ENCODE results near the gene SHROOM3. TPM values are rescaled to one million over a fixed set of nuclear protein-coding genes. Genes with fewer than 3 reads are reported as not detected.

SHROOM3 gene
- total RNA-seq, 1 donor from 2014 or later, result 45.1 TPM

- TF ChIP-seq CTCF (IDR thresholded peaks at IDR 0.05; ENCODE audit: insufficient read depth, low read length, poor library complexity, severe bottlenecking), result no peak
- Histone ChIP-seq H3K36me3 (ENCODE audit: control insufficient read depth, insufficient read depth, low read length) (no peaks in the 10 kb centered on the region), H3K4me3 (ENCODE audit: low read depth, low read length) (no peak overlapping the region), H3K27me3 (ENCODE audit: control insufficient read depth, insufficient read depth, low read length) (no peaks in the 10 kb centered on the region)
- DNase-seq (ENCODE audit: low read depth), result no peak
Observed at GRCh38 chr4:76712564-76712963, 277.5 kb downstream of the SHROOM3 start.

DNA sequence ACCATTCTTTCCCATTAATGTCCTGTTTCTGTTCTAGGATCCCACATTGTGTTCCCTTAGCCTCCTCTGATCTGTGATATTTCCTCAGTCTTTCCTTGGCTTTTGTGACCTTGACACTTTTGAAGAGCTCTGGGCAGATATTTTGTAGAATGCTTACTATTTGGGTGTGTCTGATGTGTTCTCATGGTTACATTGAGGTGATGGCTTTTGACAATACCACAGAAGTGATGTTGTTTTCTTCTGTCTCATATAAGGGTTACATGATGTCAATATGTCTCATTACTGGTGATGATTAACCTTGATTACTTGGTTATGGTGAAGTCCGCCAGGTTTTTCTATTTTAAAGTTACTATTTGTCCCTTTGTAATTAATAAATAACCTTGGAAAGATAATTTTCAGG is 279.2 kb downstream of the SHROOM3 start:
- Histone ChIP-seq H3K27me3 (ENCODE audit: control insufficient read depth, insufficient read depth, low read length) (no peaks in the 10 kb centered on the region), H3K4me3 (ENCODE audit: low read depth, low read length) (no peak overlapping the region), H3K36me3 (ENCODE audit: control insufficient read depth, insufficient read depth, low read length) (no peaks in the 10 kb centered on the region)
- no peak for DNase-seq (ENCODE audit: low read depth)
- no peak for TF ChIP-seq CTCF (IDR thresholded peaks at IDR 0.05; ENCODE audit: insufficient read depth, low read length, poor library complexity, severe bottlenecking)

DNA sequence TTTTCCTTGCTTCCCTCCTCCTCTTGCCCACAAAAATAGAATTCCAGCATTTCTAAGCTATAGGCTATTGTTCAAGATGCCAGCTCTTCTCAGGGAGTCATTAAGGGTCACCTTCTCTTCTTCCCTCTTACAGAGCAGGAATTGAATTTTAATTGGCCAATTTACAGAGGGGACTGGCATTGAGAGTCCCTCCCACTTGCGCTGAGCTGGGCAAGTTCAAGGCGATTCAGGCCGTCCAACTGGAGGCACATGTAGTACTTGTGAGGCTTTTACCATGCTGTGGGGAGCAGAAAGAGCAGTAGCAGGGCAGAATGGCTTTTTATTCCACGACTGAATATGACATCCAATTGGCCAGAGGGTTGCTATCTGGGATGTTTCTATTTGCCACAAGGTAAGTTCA is 281.0 kb downstream of the SHROOM3 start:
- Histone ChIP-seq H3K4me3 (ENCODE audit: low read depth, low read length) (no peak overlapping the region), H3K27me3 (ENCODE audit: control insufficient read depth, insufficient read depth, low read length) (no peaks in the 10 kb centered on the region), H3K36me3 (ENCODE audit: control insufficient read depth, insufficient read depth, low read length) (no peaks in the 10 kb centered on the region)
- no peak for DNase-seq (ENCODE audit: low read depth)
- no peak for TF ChIP-seq CTCF (IDR thresholded peaks at IDR 0.05; ENCODE audit: insufficient read depth, low read length, poor library complexity, severe bottlenecking)

GRCh38 chr4:76716658-76717057 is 281.6 kb downstream of the SHROOM3 start:
- Histone ChIP-seq H3K36me3 (ENCODE audit: control insufficient read depth, insufficient read depth, low read length) (no peaks in the 10 kb centered on the region), H3K4me3 (ENCODE audit: low read depth, low read length) (no peak overlapping the region), H3K27me3 (ENCODE audit: control insufficient read depth, insufficient read depth, low read length) (no peaks in the 10 kb centered on the region)
- TF ChIP-seq CTCF (IDR thresholded peaks at IDR 0.05; ENCODE audit: insufficient read depth, low read length, poor library complexity, severe bottlenecking), result no peak
- DNase-seq (ENCODE audit: low read depth), result no peak

- TF ChIP-seq CTCF (IDR thresholded peaks at IDR 0.05; ENCODE audit: insufficient read depth, low read length, poor library complexity, severe bottlenecking), result no peak
- no peaks in the 10 kb centered on the region for H3K36me3 ChIP-seq (ENCODE audit: control insufficient read depth, insufficient read depth, low read length)
- no peaks in the 10 kb centered on the region for H3K27me3 ChIP-seq (ENCODE audit: control insufficient read depth, insufficient read depth, low read length)
- no peak overlapping the region for H3K4me3 ChIP-seq (ENCODE audit: low read depth, low read length)
- no peak for DNase-seq (ENCODE audit: low read depth)
Observed at GRCh38 chr4:76717431-76717830, 282.4 kb downstream of the SHROOM3 start.

GRCh38 chr4:76718021-76718420 is 283.0 kb downstream of the SHROOM3 start:
- H3K36me3 ChIP-seq (ENCODE audit: control insufficient read depth, insufficient read depth, low read length), result no peaks in the 10 kb centered on the region
- no peaks in the 10 kb centered on the region for H3K27me3 ChIP-seq (ENCODE audit: control insufficient read depth, insufficient read depth, low read length)

More at GRCh38 chr4:76718021-76718420, 283.0 kb downstream of the SHROOM3 start:
- no peak for DNase-seq (ENCODE audit: low read depth)
- no peak overlapping the region for H3K4me3 ChIP-seq (ENCODE audit: low read depth, low read length)
- TF ChIP-seq CTCF (IDR thresholded peaks at IDR 0.05; ENCODE audit: insufficient read depth, low read length, poor library complexity, severe bottlenecking), result no peak

Data from kidney epithelial cell (primary cell).